Prostate gland (tissue), 2 donors: ENCODE data around the gene COL13A1. TPM values are rescaled to one million over a fixed set of nuclear protein-coding genes. Genes with fewer than 3 reads are reported as not detected.

Experiments
- DNase-seq: peaks from one replicate; pipeline ENCODE4 v3.0.0-alpha.2; 2019; ENCODE audit warnings: low spot score
- H3K27ac ChIP-seq, 2 donors: fragments of 200-600 bp; sonication (generic); 2 replicates each; pipeline ENCODE4 v1.5.1; 2017 to 2019
- H3K27me3 ChIP-seq: fragments of 200-600 bp; sonication (generic); replicated peaks from 2 replicates; pipeline ENCODE4 v1.5.1; 2019; ENCODE audit not compliant: insufficient read depth
- H3K36me3 ChIP-seq, 2 donors: fragments of 200-600 bp; sonication (generic); 1 replicate in 1 of 2; 2 replicates in 1 of 2; pipeline versions ENCODE4 v1.5.1 to v1.8.1; 2017 to 2019
- H3K4me1 ChIP-seq: fragments of 200-600 bp; sonication (generic); replicated peaks from 2 replicates; pipeline ENCODE4 v1.5.1; 2019
- H3K4me3 ChIP-seq, 2 donors: fragments of 200-600 bp; sonication (generic); 2 replicates each; pipeline ENCODE4 v1.5.1; 2017 to 2019
- H3K9me3 ChIP-seq: fragments of 200-600 bp; sonication (generic); 2 replicates; pipeline ENCODE4 v1.5.1; 2017
- CTCF ChIP-seq, 4 experiments: fragments of 200-600 bp in 2 of 4; fragments of 450-650 bp in 2 of 4; sonication (generic) in 2 of 4; IDR thresholded peaks; 1 replicate in 3 of 4; 2 replicates in 1 of 4; pipeline ENCODE4 v1.5.1; 2016 to 2019; ENCODE audit warnings: antibody characterized with exemption in 4 of 4, mild to moderate bottlenecking in 2 of 4, moderate library complexity in 2 of 4
- POLR2A ChIP-seq: fragments of 450-650 bp; IDR thresholded peaks from one replicate; pipeline ENCODE4 v1.6.1; 2016; ENCODE audit warnings: antibody characterized with exemption, mild to moderate bottlenecking
- POLR2AphosphoS5 ChIP-seq: sonication (generic); formaldehyde crosslinking; IDR thresholded peaks from one replicate; pipeline ENCODE4 v1.6.1; 2017; ENCODE audit warnings: antibody characterized with exemption
- WGBS: methylation state at CpG from one replicate; pipeline ENCODE4 v1.1.5; 2018; 5-methylcytosine and 5-hydroxymethylcytosine counted together
- intact Hi-C: fragments of 100-400 bp; cut with DNase I; formaldehyde crosslinking; loops from one replicate; pipeline ENCODE4 v1.14.2; 2022
- total RNA-seq, 2 donors: library from RNA; depleted of rRNA; stranded (reverse); fragments of >200 nt; gene quantifications; one replicate each; pipeline ENCODE4 v1.1.0, GENCODE V29; 2016

The COL13A1 gene
- total RNA-seq, 2 donors from 2014 or later, result 2.1 to 3.0 TPM

GRCh38 chr10:69898941-69899340, 97.2 kb downstream of the COL13A1 start:
- H3K4me1 ChIP-seq, result no peaks in the 10 kb centered on the region
- no peaks in the 10 kb centered on the region for H3K9me3 ChIP-seq
- H3K27me3 ChIP-seq, result no peaks in the 10 kb centered on the region
- H3K4me3 ChIP-seq, result no peak overlapping the region
- H3K36me3 ChIP-seq, result no peaks in the 10 kb centered on the region
- no peak overlapping the region for H3K27ac ChIP-seq
- TF ChIP-seq CTCF (IDR thresholded peaks at IDR 0.05), result no peak
- no peak for TF ChIP-seq POLR2A
- TF ChIP-seq POLR2AphosphoS5, result no peak
- intact Hi-C loops, result no loop called here
- 100% methylated on average over 2 of the region's 2 CpGs for WGBS
- DNase-seq, result no peak

GRCh38 chr10:69899727-69900595, 98.3 kb downstream of the COL13A1 start:
- intact Hi-C loops, result loop anchor here (2.0 kb wide), 1 partner anchor 15 kb away; no protein-coding TSS in a partner anchor

GRCh38 chr10:69901022-69901421, 99.3 kb downstream of the COL13A1 start:
- H3K4me1 ChIP-seq, result no peaks in the 10 kb centered on the region
- intact Hi-C loops, result loop anchor here (2.0 kb wide), 1 partner anchor 14 kb away; no protein-coding TSS in a partner anchor

More at GRCh38 chr10:69899727-69900595, 98.3 kb downstream of the COL13A1 start:
- Histone ChIP-seq H3K36me3 (no peaks in the 10 kb centered on the region), H3K9me3 (no peaks in the 10 kb centered on the region), H3K27me3 (no peaks in the 10 kb centered on the region), H3K27ac (no peak overlapping the region), H3K4me3 (no peak overlapping the region), H3K4me1 (no peaks in the 10 kb centered on the region)
- no peak for TF ChIP-seq POLR2AphosphoS5
- no peak for TF ChIP-seq POLR2A
- no peak for DNase-seq
- 94% methylated on average over 12 of the region's 12 CpGs for WGBS

GRCh38 chr10:69901628-69902505, 100.2 kb downstream of the COL13A1 start:
- Histone ChIP-seq H3K4me3 (no peak overlapping the region), H3K27me3 (no peaks in the 10 kb centered on the region), H3K36me3 (no peaks in the 10 kb centered on the region), H3K4me1 (no peaks in the 10 kb centered on the region), H3K27ac (peak overlapping the region in 1 of 2 donors; percentile 39), H3K9me3 (no peaks in the 10 kb centered on the region)
- TF ChIP-seq CTCF (IDR thresholded peaks at IDR 0.05), result peak in 3 of 4 experiments; percentile 69 to 82 (median 71)
- TF ChIP-seq POLR2AphosphoS5, result peak; percentile 45
- no peak for TF ChIP-seq POLR2A
- intact Hi-C loops, result loop anchor here (2.0 kb wide), 1 partner anchor 13 kb away; no protein-coding TSS in a partner anchor
- DNase-seq, result peak; percentile 44
- WGBS, result 40% methylated on average over 10 of the region's 10 CpGs

More at GRCh38 chr10:69901022-69901421, 99.3 kb downstream of the COL13A1 start:
- Histone ChIP-seq H3K36me3 (no peaks in the 10 kb centered on the region), H3K27ac (no peak overlapping the region), H3K9me3 (no peaks in the 10 kb centered on the region), H3K4me3 (no peak overlapping the region), H3K27me3 (no peaks in the 10 kb centered on the region)
- WGBS, result 91% methylated on average over 2 of the region's 2 CpGs
- DNase-seq, result no peak
- TF ChIP-seq POLR2A (no peak), POLR2AphosphoS5 (no peak), CTCF (IDR thresholded peaks at IDR 0.05) (no peak)
